T-helper 22 cell (primary cell): ENCODE measurements around the gene TIMP3.
"Not testable (repeated sequence)": the region's sequence is repeated elsewhere in the genome, so short reads cannot be mapped to it uniquely, and the experiment has no call there.

Experiments
- DNase-seq: peaks from one replicate; pipeline ENCODE4 v3.0.0-alpha.2; 2020; ENCODE audit warnings: low read depth

TIMP3 gene

GRCh38 chr22:32801537-32802236 lies at the start of gene TIMP3:
Gene TIMP3, plus strand, starts transcription at chr22:32801705. Its CDS starts 297 bp downstream, at chr22:32802002.
- DNase-seq = no peak

- no peak for DNase-seq
Measured at GRCh38 chr22:32752326-32752725, 49.2 kb upstream of the TIMP3 start.

- no peak for DNase-seq
Measured at GRCh38 chr22:32752816-32753520, 48.5 kb upstream of the TIMP3 start.

GRCh38 chr22:32753591-32753990 lies 47.9 kb upstream of the TIMP3 start:
- no peak for DNase-seq

GRCh38 chr22:32754413-32755041 lies 47.0 kb upstream of the TIMP3 start:
- DNase-seq = no peak

- not testable (repeated sequence) for DNase-seq
Measured at GRCh38 chr22:32757086-32757762, 44.3 kb upstream of the TIMP3 start.

- no peak for DNase-seq
Measured at GRCh38 chr22:32758866-32759385, 42.6 kb upstream of the TIMP3 start.

- no peak for DNase-seq
Measured at GRCh38 chr22:32760396-32760795, 41.1 kb upstream of the TIMP3 start.

GRCh38 chr22:32760815-32761214 lies 40.7 kb upstream of the TIMP3 start:
- DNase-seq = no peak

- no peak for DNase-seq
Measured at GRCh38 chr22:32761251-32761903, 40.1 kb upstream of the TIMP3 start.

GRCh38 chr22:32764330-32765131 lies 37.0 kb upstream of the TIMP3 start:
- no peak for DNase-seq

GRCh38 chr22:32765132-32765618 lies 36.3 kb upstream of the TIMP3 start:
- no peak for DNase-seq

- no peak for DNase-seq
Measured at GRCh38 chr22:32771756-32772155, 29.7 kb upstream of the TIMP3 start.

GRCh38 chr22:32775957-32776356 lies 25.5 kb upstream of the TIMP3 start:
- DNase-seq = no peak

GRCh38 chr22:32776397-32776796 lies 25.1 kb upstream of the TIMP3 start:
- DNase-seq = no peak

GRCh38 chr22:32776802-32777201 lies 24.7 kb upstream of the TIMP3 start:
- no peak for DNase-seq

- DNase-seq = no peak
Measured at GRCh38 chr22:32777987-32778386, 23.5 kb upstream of the TIMP3 start.

GRCh38 chr22:32780726-32781310 lies 20.7 kb upstream of the TIMP3 start:
- DNase-seq = no peak

- no peak for DNase-seq
Measured at GRCh38 chr22:32781695-32782094, 19.8 kb upstream of the TIMP3 start.

- no peak for DNase-seq
Measured at GRCh38 chr22:32785321-32786026, 16.0 kb upstream of the TIMP3 start.
